Measurements from ENCODE around the gene GLRX5. TPM values are rescaled to one million over a fixed set of nuclear protein-coding genes. Genes with fewer than 3 reads are reported as not detected.
"Not testable (repeated sequence)": the region's sequence is repeated elsewhere in the genome, so short reads cannot be mapped to it uniquely, and the experiment has no call there.

GLRX5 gene
- total RNA-seq, 1 donor from 2014 or later: 38.6 TPM

DNA sequence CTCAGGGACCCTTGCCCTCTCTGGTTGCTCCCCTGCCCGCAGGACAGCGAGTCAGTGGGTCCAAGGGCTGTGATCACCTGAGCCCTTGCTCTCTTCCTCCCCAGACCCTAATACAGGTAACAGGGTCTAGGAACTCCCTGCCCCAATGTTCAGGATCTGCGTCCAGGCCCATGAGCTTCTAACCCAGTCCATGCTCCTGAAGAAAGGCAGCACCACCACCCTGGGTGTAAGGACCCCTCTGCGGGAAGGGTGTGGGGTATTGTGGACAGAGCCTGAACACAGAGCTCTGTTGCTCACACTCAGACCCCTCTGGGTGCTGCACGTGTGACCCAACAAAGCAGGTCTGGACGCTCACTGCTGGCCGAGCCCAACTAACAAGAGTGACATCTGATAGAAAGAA lies 18.3 kb downstream of the GLRX5 start:
- DNase-seq (ENCODE audit: low spot score): no peak

DNA sequence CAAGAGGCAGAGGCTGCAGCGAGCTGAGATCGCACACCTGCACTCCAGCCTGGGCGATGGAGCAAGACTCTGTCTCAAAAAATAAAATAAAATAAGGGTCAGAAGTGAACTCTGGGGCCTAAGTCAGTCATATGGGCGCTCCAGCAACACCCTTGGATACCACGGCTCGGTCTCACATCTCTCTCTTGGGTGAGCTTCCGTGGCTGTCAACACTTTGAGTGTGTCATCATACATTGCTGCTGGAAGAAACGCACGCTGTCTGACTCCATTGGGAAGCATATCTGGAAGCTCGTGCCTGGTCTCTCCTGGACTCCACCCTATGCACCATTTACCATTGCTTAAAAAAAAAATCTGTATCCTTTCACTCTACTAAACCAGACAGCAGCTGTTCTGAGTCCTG lies 20.2 kb downstream of the GLRX5 start:
- DNase-seq (ENCODE audit: low spot score): no peak

GRCh38 chr14:95557291-95557690 lies 22.4 kb downstream of the GLRX5 start:
- no peak for DNase-seq (ENCODE audit: low spot score)

- no peak for DNase-seq (ENCODE audit: low spot score)
These were observed 23.0 kb downstream of the GLRX5 start for GRCh38 chr14:95557832-95558231.

DNA sequence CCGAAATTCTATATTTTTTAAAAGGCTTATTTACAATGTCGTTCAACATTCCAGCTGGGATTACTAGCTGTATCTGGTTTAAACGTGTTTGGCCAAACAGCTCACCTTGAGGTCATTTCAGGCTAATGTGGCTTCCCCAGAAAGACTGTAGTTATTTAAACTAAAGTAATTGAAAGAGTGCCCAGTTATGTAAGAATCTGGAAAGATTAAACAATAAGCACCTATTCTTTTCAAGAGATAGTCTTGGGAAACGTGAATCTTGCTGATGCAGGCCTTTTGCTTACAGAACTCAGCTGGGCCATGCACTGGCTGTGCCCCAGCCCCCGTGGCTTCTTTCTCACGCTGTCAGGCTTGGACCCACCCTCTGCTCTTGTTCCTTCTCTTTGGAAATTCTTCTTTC lies 24.4 kb downstream of the GLRX5 start:
- no peak for DNase-seq (ENCODE audit: low spot score)

DNA sequence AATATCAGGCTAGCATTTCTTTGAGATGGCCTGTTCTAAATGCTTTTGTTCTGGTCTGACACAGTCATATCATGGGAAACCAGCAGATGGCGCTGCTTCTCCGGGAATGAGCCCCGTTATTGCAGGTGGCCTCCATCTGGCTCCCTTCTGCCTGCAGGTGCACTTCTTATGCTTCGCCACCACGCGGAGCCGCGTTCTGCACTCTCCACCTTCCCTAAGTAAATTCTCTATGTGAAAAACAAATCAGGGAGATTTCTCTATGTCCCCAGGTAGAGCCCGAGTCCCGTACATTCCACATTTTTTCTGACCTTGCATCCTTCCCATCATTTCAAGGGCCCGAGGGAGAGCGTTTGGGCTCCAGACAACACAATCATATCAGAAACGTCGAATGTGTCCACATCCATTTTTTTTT lies 26.2 kb downstream of the GLRX5 start:
- peak; percentile 85 for DNase-seq (ENCODE audit: low spot score)

- peak; percentile 60 for DNase-seq (ENCODE audit: low spot score)
These were observed 28.2 kb downstream of the GLRX5 start for GRCh38 chr14:95562892-95563685.

GRCh38 chr14:95564060-95564459 lies 29.2 kb downstream of the GLRX5 start:
- no peak for DNase-seq (ENCODE audit: low spot score)

DNA sequence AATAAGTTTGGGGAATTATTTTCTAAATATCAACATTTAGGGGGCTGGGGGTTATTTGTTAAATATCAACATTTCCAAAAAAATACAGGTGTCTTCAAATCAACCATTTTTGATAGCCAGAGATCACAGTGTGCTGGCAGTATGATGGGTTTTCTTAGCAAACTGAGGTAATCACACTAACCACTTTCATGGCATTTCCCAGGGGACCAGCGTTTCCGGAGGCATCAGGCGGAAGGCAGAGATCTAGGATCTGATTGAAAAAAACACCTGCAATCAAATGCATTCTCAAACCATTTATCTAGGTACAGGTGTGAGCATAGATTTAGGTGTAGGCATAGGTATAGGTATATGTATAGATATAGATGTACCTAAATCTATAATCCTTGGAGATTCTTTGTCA lies 34.6 kb downstream of the GLRX5 start:
- DNase-seq (ENCODE audit: low spot score): no peak

DNA sequence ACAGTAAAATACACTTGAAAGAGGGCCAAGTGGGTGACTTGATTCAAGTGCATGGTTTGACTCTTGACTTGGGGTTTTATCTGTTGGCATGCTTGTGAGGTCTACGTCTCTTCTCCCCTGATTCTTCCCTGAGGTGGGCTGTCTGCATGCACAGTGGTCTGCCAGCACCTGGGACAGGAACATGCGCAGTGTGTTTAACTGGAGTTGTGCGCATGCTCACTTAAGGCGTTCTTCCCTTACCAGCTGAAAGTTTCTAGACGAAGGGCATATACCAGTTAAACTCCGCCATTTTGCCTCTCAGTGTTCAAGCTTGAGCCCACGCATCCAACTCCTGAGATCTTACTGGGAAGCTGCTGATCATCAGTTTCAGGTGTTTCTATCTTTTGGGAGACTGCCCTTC lies 38.5 kb downstream of the GLRX5 start:
- DNase-seq (ENCODE audit: low spot score): no peak

DNA sequence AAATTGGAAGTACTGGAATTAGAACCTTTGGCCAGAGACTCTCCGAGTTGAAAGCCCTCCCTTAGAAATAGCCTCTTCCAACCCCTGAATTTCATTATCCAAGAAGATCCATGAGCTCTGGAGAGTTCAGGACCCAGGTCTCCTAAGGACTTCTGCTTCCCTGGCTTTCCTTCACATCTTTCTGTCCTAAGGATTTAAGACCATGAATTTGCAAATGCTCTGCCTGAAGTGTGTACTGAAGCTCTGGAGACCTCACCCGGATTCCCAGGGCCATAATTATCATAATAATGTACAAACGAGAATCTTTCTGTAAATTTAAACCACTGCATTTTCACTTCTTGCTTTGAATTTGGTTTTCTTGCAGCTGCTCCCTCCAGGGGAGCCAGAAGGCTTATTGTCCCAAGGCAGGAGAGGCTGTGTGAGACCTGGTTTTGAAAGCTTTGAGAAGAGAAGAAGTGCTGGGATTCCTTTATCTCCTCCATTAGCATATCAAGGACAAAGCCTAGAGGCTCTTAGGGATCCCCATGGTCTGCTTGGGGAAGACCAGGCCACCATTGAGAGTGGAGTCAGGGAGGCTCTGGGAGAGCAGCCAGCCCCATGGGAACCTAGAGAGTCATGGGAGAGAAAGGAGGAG lies 41.1 kb downstream of the GLRX5 start:
- DNase-seq (ENCODE audit: low spot score): no peak

DNA sequence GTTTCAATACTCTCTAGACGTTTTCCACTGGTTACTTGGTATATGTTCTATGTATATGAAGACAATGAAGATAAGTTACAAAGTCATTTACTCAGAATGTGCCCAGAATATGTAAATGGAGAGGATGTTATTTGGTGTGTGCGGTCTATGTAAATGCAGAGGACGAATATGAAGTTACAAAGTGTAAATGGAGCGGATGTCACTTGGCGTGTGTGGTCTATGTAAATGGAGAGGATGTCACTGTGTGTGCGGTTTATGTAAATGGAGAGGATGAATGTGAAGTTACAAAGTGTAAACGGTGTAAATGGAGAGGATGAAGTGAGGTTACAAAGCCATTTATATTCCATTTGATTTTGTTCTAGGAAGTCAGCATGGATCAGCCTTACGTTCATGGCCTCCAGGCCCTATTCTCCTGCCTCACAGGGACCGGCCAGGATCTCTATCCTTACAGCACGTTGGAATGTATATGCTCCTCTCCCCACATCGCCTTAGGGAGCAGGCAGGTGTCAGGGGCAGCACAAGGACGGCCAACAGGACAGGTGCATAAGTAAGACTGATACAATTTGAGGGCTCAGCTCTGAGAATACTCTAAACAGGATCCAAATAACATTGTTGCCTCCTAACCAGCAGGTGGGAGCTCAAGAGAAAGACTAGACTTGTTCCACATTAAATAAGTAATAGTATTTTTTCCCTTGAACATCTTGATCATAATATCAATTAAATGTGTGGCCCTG lies 42.4 kb downstream of the GLRX5 start:
- no peak for DNase-seq (ENCODE audit: low spot score)

DNA sequence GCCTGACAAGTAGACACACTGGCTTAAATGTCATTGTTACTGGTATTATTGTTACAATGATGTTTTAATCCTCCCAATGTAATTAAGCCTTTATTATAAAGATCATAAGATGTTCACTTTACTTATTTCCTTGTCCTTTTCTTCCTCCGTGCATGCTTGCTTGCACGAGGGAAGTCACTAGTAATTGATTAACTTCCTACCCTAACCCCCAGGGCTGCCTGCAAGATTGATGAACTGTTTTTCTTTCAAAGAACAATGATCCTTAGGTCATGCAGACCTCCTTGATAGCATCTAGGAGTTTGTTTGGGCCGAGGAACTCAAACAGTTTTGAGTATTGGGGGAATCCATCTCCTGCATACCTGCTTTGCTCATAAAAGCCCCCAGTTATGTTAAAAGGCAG lies 43.0 kb downstream of the GLRX5 start:
- no peak for DNase-seq (ENCODE audit: low spot score)

DNA sequence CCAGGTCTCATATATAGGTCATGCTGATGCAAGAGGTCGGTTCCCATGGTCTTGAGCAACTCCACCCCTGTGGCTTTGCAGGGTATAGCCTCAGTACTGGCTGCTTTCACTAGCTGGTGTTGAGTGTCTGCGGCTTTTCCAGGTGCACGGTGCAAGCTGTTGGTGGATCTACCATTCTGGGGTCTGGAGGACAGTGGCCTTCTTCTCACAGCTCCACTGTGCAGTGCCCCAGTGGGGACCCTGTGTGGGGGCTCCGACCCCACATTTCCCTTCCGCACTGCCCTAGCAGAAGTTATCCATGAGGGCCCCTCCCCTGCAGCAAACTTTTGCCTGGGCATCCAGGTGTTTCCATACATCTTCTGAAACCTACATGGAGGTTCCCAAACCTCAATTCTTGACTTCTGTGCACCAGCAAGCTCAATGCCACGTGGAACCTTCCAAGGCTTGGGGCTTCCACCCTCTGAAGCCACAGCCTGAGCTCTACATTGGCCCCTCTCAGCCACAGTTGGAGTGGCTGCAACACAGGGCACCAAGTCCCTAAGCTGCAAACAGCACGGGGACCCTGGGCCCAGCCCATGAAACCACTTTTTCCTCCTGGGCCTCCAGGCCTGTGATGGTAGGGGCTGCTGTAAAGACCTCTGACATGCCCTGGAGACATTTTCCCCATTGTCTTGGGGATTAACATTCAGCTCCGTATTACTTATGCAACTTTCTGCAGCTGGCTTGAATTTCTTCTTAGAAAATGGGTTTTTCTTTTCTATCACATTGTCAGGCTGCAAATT lies 49.2 kb downstream of the GLRX5 start:
- DNase-seq (ENCODE audit: low spot score): not testable (repeated sequence)

DNA sequence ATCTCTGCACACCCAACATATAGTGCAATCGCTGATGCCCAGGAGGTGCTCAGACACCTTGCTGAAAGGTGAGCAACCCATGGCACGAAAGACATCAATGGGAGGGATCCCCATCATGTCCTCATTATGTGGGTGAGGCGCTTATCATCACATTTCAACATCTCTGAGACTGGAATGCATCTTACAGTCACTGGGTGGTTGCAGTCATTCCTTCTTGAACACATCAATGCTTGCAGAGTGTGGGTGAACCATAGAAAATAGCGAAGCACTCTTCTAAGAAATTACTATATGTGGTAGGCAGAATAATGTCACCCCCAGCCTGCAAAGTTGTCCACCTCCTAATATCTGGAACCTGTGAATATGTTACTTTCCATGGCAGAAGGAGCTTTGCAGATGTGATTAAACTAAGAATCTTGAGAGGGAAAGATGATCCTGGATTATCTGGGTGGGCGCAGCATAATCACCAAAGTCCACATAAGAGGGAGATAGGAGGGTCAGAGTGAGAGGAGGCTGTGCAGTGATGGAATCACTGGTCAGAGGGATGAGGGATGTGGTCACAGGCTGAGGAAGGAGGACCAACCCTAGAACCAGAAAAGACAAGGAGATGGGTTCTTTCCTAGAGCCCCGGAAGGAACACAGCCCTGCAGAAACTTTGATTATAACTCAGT lies 51.2 kb downstream of the GLRX5 start:
- no peak for DNase-seq (ENCODE audit: low spot score)

DNA sequence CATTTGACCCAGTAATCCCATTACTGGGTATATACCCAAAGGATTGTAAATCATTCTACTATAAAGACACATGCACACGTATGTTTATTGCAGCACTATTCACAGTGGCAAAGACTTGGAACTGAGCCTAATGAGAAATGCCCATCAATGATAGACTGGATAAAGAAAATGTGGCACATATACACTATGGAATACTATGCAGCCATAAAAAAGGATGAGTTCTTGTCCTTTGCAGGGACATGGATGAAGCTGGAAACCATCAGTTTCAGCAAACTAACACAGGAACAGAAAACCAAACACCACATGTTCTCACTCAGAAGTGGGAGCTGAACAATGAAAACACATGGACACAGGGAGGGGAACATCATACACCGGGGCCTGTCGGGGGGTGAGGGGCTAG lies 56.3 kb downstream of the GLRX5 start:
- DNase-seq (ENCODE audit: low spot score): not testable (repeated sequence)

Other genes with a start within 250 kb of the GLRX5 start
- 63.5 TPM for gene CLMN, start 215.1 kb upstream of the GLRX5 start, total RNA-seq
- 9.5 TPM for gene SYNE3, start 18.4 kb upstream of the GLRX5 start, total RNA-seq
- gene TCL1B, start 151.4 kb downstream of the GLRX5 start, total RNA-seq: not detected
- 0.14 TPM for gene TCL1A, start 179.1 kb downstream of the GLRX5 start, total RNA-seq

All from mucosa of gallbladder (tissue), 1 donor.